ENCODE measurements around the gene ACACA.
A peak's percentile ranks its signal among the peaks of the same experiment; 100 is the strongest.
"Not testable (repeated sequence)": the region's sequence is repeated elsewhere in the genome, so short reads cannot be mapped to it uniquely, and the experiment has no call there.

ACACA gene

DNA sequence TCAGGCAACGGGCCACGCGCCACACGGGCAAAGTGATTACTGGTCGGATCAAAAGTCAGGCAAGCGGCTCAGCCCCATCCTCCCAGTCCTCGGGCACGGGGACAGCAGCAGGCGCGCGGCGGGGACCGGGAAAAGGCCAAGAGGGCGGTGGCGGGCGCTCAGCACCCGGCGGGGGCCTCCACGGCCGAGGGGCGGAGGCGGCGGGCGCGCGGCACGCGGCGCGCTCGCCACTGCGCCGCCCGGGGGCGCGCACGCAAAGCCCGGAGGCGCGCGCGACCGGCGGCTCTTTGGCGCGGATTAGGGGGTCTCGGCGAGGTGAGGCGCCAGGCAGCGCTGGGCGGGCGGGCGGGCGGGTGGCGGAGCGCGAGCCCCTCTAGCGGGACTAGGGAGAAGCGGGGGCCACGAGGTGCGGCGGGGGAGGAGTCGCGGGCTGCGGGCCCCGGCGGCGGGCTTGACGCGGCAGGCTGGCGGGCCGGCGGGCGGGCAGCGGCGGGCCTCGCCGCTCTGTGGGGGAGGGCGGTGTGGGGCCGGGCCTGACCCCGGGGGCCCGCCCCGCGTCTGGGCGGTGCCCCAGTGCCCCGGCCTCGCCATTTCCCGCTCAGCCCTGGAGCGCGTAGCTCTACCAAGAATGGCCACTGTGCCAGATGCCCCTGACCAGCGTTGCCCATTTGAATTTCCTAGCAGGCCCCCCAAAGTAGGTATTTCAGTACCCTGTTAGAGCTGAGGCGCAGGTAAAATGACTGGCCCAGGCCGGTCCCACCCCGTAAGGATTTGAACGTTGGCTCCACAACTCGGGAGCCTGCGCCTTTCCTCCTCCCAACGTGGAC is at the start of gene ACACA, which contains the start of gene TADA2A:
ACACA (minus strand) TSS at position 202 of the 827 bp plus-strand sequence. CDS start 537 bp downstream, outside the sequence.
TADA2A (plus strand) TSS at position 252 of the 827 bp plus-strand sequence. CDS start 4,480 bp downstream, outside the sequence.
- peak within 1 kb of the TSS; percentile 94 for H3K27ac ChIP-seq (ENCODE audit: low read depth, low read length)
- peak within 1 kb of the TSS; percentile 75 for H3K9ac ChIP-seq (ENCODE audit: low read length)
- no peaks in the 10 kb centered on the region for H3K4me1 ChIP-seq (ENCODE audit: control insufficient read depth, insufficient read depth, low read length)
- H3K27me3 ChIP-seq (ENCODE audit: control insufficient read depth, insufficient read depth, low read length) = no peaks in the 10 kb centered on the region
- no peaks in the 10 kb centered on the region for H3K36me3 ChIP-seq (ENCODE audit: control insufficient read depth, insufficient read depth, low read length)
- peak within 1 kb of the TSS; percentile 85 for H3K4me3 ChIP-seq (ENCODE audit: low read length)

DNA sequence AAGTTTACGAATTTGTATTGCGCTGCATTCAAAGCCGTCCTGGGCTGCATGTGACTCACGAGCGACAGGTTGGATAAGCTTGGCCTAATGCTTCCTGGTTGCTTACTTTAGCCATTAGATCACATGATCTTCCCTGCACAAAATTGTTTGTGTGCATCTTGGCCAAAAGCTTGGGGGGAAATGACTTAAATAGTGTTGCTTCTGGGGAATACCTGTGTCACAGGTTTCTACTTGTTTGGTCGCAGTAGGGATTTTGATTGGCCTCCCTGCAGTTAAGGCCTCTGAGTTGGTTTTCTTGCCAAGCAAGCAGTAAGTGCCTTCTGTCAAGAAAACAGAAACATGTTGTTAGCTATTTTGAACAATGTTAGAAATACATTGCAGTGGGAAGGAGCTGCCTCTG is 43.5 kb upstream of the ACACA start:
- no peaks in the 10 kb centered on the region for H3K27me3 ChIP-seq (ENCODE audit: control insufficient read depth, insufficient read depth, low read length)
- no peaks in the 10 kb centered on the region for H3K4me1 ChIP-seq (ENCODE audit: control insufficient read depth, insufficient read depth, low read length)
- H3K9ac ChIP-seq (ENCODE audit: low read length) = no peak overlapping the region
- no peak overlapping the region for H3K4me3 ChIP-seq (ENCODE audit: low read length)
- H3K36me3 ChIP-seq (ENCODE audit: control insufficient read depth, insufficient read depth, low read length) = peaks cover 8% of the 10 kb centered on the region
- H3K27ac ChIP-seq (ENCODE audit: low read depth, low read length) = no peak overlapping the region

DNA sequence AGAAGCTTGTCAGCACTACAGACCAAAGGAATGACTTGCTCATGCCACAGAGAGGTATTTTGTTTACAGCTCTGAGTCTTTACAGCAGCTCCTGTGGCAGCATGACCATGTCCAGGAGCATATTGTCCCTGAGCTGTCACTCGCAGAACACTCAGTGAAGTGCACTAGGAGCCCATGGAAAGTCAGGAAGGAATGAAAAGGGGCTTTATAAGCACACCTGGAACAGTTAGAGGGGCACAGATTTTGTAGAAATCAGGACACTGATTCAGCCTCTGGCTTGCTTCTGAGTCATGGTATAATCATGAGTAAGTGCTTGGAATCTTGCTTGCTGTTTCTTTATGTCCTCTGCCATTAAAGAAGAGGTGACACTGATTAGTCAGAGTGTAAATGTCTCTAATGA is 41.0 kb upstream of the ACACA start:
- no peak overlapping the region for H3K9ac ChIP-seq (ENCODE audit: low read length)
- H3K4me1 ChIP-seq (ENCODE audit: control insufficient read depth, insufficient read depth, low read length) = no peaks in the 10 kb centered on the region
- no peaks in the 10 kb centered on the region for H3K27me3 ChIP-seq (ENCODE audit: control insufficient read depth, insufficient read depth, low read length)
- no peak overlapping the region for H3K4me3 ChIP-seq (ENCODE audit: low read length)
- H3K36me3 ChIP-seq (ENCODE audit: control insufficient read depth, insufficient read depth, low read length) = peaks cover 11% of the 10 kb centered on the region
- H3K27ac ChIP-seq (ENCODE audit: low read depth, low read length) = no peak overlapping the region

GRCh38 chr17:37446027-37446426 is 39.4 kb upstream of the ACACA start:
- H3K4me3 ChIP-seq (ENCODE audit: low read length) = no peak overlapping the region
- H3K36me3 ChIP-seq (ENCODE audit: control insufficient read depth, insufficient read depth, low read length) = peaks cover 12% of the 10 kb centered on the region
- no peaks in the 10 kb centered on the region for H3K4me1 ChIP-seq (ENCODE audit: control insufficient read depth, insufficient read depth, low read length)
- H3K27me3 ChIP-seq (ENCODE audit: control insufficient read depth, insufficient read depth, low read length) = no peaks in the 10 kb centered on the region
- no peak overlapping the region for H3K9ac ChIP-seq (ENCODE audit: low read length)
- H3K27ac ChIP-seq (ENCODE audit: low read depth, low read length) = no peak overlapping the region

DNA sequence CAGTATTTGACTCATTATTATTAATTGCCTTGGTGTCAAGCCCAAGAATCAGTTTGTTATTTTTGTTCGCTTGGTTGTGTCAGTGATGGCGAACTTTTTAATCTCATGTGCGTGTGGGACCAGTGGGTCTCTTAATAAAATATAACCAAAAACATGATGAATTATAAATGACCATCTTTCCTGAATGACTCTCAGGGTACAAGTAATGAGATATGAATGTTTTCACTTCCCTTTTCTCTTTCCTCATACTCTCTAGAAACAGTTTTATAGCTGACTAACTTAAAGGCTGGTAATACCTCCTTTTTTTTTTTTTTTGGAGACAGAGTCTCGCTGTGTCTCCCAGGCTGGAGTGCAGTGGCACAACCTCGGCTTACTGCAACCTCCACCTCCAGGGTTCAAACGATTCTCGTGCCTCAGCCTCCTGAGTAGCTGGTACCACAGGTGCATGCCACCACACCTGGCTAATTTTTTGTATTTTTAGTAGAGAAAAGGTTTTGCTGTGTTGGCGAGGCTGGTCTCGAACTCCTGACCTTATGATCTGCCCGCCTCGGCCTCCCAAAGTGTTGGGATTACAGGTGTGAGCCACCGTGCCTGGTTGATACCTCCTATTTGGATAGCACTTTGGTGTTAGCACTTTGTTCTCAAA is 34.9 kb upstream of the ACACA start:
- H3K27me3 ChIP-seq (ENCODE audit: control insufficient read depth, insufficient read depth, low read length); H3K4me3 ChIP-seq (ENCODE audit: low read length); H3K9ac ChIP-seq (ENCODE audit: low read length); H3K27ac ChIP-seq (ENCODE audit: low read depth, low read length); H3K4me1 ChIP-seq (ENCODE audit: control insufficient read depth, insufficient read depth, low read length): not testable (repeated sequence)
- H3K36me3 ChIP-seq (ENCODE audit: control insufficient read depth, insufficient read depth, low read length) = peaks cover 15% of the 10 kb centered on the region

GRCh38 chr17:37440424-37440823 is 33.8 kb upstream of the ACACA start:
- no peak overlapping the region for H3K4me3 ChIP-seq (ENCODE audit: low read length)
- no peaks in the 10 kb centered on the region for H3K4me1 ChIP-seq (ENCODE audit: control insufficient read depth, insufficient read depth, low read length)
- H3K36me3 ChIP-seq (ENCODE audit: control insufficient read depth, insufficient read depth, low read length) = peaks cover 15% of the 10 kb centered on the region
- no peak overlapping the region for H3K9ac ChIP-seq (ENCODE audit: low read length)
- H3K27me3 ChIP-seq (ENCODE audit: control insufficient read depth, insufficient read depth, low read length) = no peaks in the 10 kb centered on the region
- no peak overlapping the region for H3K27ac ChIP-seq (ENCODE audit: low read depth, low read length)

DNA sequence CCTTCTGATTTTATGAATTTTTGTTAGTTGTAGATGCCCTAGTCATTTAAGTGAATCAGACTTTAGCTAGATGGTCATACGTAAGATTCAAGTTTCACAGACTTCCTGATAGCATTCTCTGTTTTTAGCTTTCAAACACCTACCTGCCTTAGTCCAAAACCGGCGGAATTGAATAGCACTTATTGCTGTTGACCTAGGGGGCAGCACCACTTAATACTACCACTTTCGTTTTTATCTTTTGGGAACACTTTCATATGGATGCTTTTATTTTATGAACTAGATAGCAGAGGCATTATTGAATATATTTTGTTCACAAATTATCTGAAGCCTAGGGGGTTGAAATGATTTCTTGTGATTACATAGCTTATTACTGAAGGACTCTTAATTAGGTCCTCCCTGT is 31.5 kb upstream of the ACACA start:
- Histone ChIP-seq H3K36me3 (ENCODE audit: control insufficient read depth, insufficient read depth, low read length) (peaks cover 15% of the 10 kb centered on the region), H3K27ac (ENCODE audit: low read depth, low read length) (no peak overlapping the region), H3K9ac (ENCODE audit: low read length) (no peak overlapping the region), H3K4me3 (ENCODE audit: low read length) (no peak overlapping the region), H3K27me3 (ENCODE audit: control insufficient read depth, insufficient read depth, low read length) (no peaks in the 10 kb centered on the region), H3K4me1 (ENCODE audit: control insufficient read depth, insufficient read depth, low read length) (no peaks in the 10 kb centered on the region)

GRCh38 chr17:37432671-37433070 is 26.0 kb upstream of the ACACA start:
- no peak overlapping the region for H3K9ac ChIP-seq (ENCODE audit: low read length)
- no peaks in the 10 kb centered on the region for H3K4me1 ChIP-seq (ENCODE audit: control insufficient read depth, insufficient read depth, low read length)
- no peaks in the 10 kb centered on the region for H3K27me3 ChIP-seq (ENCODE audit: control insufficient read depth, insufficient read depth, low read length)
- no peak overlapping the region for H3K27ac ChIP-seq (ENCODE audit: low read depth, low read length)
- H3K4me3 ChIP-seq (ENCODE audit: low read length) = no peak overlapping the region
- peaks cover 5% of the 10 kb centered on the region for H3K36me3 ChIP-seq (ENCODE audit: control insufficient read depth, insufficient read depth, low read length)

GRCh38 chr17:37430051-37430627 is 23.5 kb upstream of the ACACA start:
- Histone ChIP-seq H3K27ac (ENCODE audit: low read depth, low read length) (no peak overlapping the region), H3K4me3 (ENCODE audit: low read length) (no peak overlapping the region), H3K27me3 (ENCODE audit: control insufficient read depth, insufficient read depth, low read length) (no peaks in the 10 kb centered on the region), H3K4me1 (ENCODE audit: control insufficient read depth, insufficient read depth, low read length) (no peaks in the 10 kb centered on the region), H3K36me3 (ENCODE audit: control insufficient read depth, insufficient read depth, low read length) (peaks cover 10% of the 10 kb centered on the region), H3K9ac (ENCODE audit: low read length) (no peak overlapping the region)

DNA sequence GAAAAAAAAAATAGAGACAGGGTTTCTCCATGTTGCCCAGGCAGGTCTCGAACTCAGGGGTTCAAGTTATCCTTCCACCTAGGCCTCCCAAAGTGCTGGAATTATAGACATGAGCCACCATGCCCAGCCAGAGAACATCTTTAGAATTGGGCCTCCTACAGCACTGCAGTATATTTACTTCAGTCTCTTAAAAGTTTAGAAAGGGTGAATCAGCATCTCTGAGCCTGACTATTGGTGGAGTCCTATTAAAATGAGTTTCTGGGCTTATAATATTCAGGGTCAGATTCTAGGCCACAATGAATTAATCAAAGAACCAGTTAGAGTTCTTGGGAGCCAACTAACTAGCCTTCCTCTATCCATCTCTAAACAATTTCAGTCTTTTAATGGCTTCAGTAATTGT is 22.8 kb upstream of the ACACA start:
- no peaks in the 10 kb centered on the region for H3K4me1 ChIP-seq (ENCODE audit: control insufficient read depth, insufficient read depth, low read length)
- H3K27me3 ChIP-seq (ENCODE audit: control insufficient read depth, insufficient read depth, low read length) = no peaks in the 10 kb centered on the region
- no peak overlapping the region for H3K27ac ChIP-seq (ENCODE audit: low read depth, low read length)
- H3K4me3 ChIP-seq (ENCODE audit: low read length) = no peak overlapping the region
- H3K9ac ChIP-seq (ENCODE audit: low read length) = no peak overlapping the region
- H3K36me3 ChIP-seq (ENCODE audit: control insufficient read depth, insufficient read depth, low read length) = peaks cover 13% of the 10 kb centered on the region

- H3K4me1 ChIP-seq (ENCODE audit: control insufficient read depth, insufficient read depth, low read length) = no peaks in the 10 kb centered on the region
- H3K27me3 ChIP-seq (ENCODE audit: control insufficient read depth, insufficient read depth, low read length) = no peaks in the 10 kb centered on the region
- peaks cover 13% of the 10 kb centered on the region for H3K36me3 ChIP-seq (ENCODE audit: control insufficient read depth, insufficient read depth, low read length)
- no peak overlapping the region for H3K9ac ChIP-seq (ENCODE audit: low read length)
- no peak overlapping the region for H3K27ac ChIP-seq (ENCODE audit: low read depth, low read length)
- no peak overlapping the region for H3K4me3 ChIP-seq (ENCODE audit: low read length)
These were observed 22.4 kb upstream of the ACACA start for GRCh38 chr17:37429039-37429438.

DNA sequence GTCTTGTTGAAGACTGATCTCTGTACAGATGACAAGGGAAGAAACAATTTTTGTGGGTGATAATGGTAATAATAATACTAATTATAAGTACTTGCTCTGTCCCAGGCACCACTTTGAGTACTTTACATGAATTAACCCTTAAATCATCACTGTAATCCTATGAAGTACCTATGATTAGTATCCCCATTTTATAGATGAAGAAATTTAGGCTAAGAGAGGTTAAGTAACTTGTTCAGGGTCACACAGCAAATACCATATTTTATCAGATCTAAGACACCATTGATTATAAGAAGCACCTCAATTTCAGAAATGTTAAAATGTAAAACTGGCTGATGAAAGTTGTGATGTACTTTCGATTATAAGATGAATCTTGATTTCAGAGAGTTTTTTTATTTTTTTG is 18.6 kb upstream of the ACACA start:
- H3K27me3 ChIP-seq (ENCODE audit: control insufficient read depth, insufficient read depth, low read length) = no peaks in the 10 kb centered on the region
- no peak overlapping the region for H3K4me3 ChIP-seq (ENCODE audit: low read length)
- peaks cover 13% of the 10 kb centered on the region for H3K36me3 ChIP-seq (ENCODE audit: control insufficient read depth, insufficient read depth, low read length)
- H3K4me1 ChIP-seq (ENCODE audit: control insufficient read depth, insufficient read depth, low read length) = no peaks in the 10 kb centered on the region
- no peak overlapping the region for H3K27ac ChIP-seq (ENCODE audit: low read depth, low read length)
- no peak overlapping the region for H3K9ac ChIP-seq (ENCODE audit: low read length)

Measured in rectal smooth muscle tissue (tissue), 1 donor.